ENCODE results near the gene DDX51. TPM values are rescaled to one million over a fixed set of nuclear protein-coding genes. Genes with fewer than 3 reads are reported as not detected.
"Not testable (repeated sequence)": the region's sequence is repeated elsewhere in the genome, so short reads cannot be mapped to it uniquely, and the experiment has no call there.

Gene DDX51
- total RNA-seq, 3 donors from 2014 or later, result 11.2 to 16.7 (median 16.4) TPM

- H3K4me1 ChIP-seq, result no peaks in the 10 kb centered on the region
- TF ChIP-seq POLR2A (IDR thresholded peaks at IDR 0.05) (no peak), POLR2AphosphoS5 (IDR thresholded peaks at IDR 0.05) (no peak)
- no peaks in the 10 kb centered on the region for H3K36me3 ChIP-seq
- no peak for DNase-seq (ENCODE audit: low spot score in 2 of 2)
- H3K9me3 ChIP-seq, result no peaks in the 10 kb centered on the region
- intact Hi-C loops (cut with DNase I; ENCODE audit: low total_unique reads), result no loop called here
- H3K27me3 ChIP-seq, result no peaks in the 10 kb centered on the region
- H3K27ac ChIP-seq, result no peak overlapping the region
- H3K4me3 ChIP-seq, result no peak overlapping the region
These were observed 40.4 kb downstream of the DDX51 start for GRCh38 chr12:132103542-132104308.

- H3K9me3 ChIP-seq; H3K27ac ChIP-seq; H3K27me3 ChIP-seq; H3K4me3 ChIP-seq; H3K4me1 ChIP-seq; intact Hi-C loops (cut with DNase I; ENCODE audit: low total_unique reads); DNase-seq (ENCODE audit: low spot score in 2 of 2); H3K36me3 ChIP-seq: not testable (repeated sequence)
These were observed 41.0 kb downstream of the DDX51 start for GRCh38 chr12:132103072-132103471.

GRCh38 chr12:132102297-132102696 lies 41.8 kb downstream of the DDX51 start:
- Histone ChIP-seq H3K27me3 (no peaks in the 10 kb centered on the region), H3K36me3 (no peaks in the 10 kb centered on the region), H3K4me1 (no peaks in the 10 kb centered on the region), H3K27ac (no peak overlapping the region), H3K4me3 (no peak overlapping the region), H3K9me3 (no peaks in the 10 kb centered on the region)
- intact Hi-C loops (cut with DNase I; ENCODE audit: low total_unique reads), result no loop called here
- no peak for DNase-seq (ENCODE audit: low spot score in 2 of 2)
- no peak for TF ChIP-seq CTCF (IDR thresholded peaks at IDR 0.05)
- no peak for TF ChIP-seq POLR2AphosphoS5 (IDR thresholded peaks at IDR 0.05)
- no peak for TF ChIP-seq POLR2A (IDR thresholded peaks at IDR 0.05)

- Histone ChIP-seq H3K4me1 (no peaks in the 10 kb centered on the region), H3K9me3 (no peaks in the 10 kb centered on the region), H3K27ac (no peak overlapping the region), H3K36me3 (no peaks in the 10 kb centered on the region), H3K27me3 (no peaks in the 10 kb centered on the region), H3K4me3 (no peak overlapping the region)
- TF ChIP-seq POLR2AphosphoS5 (IDR thresholded peaks at IDR 0.05), result no peak
- TF ChIP-seq POLR2A (IDR thresholded peaks at IDR 0.05), result no peak
- TF ChIP-seq CTCF (IDR thresholded peaks at IDR 0.05), result no peak
- DNase-seq (ENCODE audit: low spot score in 2 of 2), result no peak
- intact Hi-C loops (cut with DNase I; ENCODE audit: low total_unique reads), result no loop called here
These were observed 43.6 kb downstream of the DDX51 start for GRCh38 chr12:132100306-132101065.

- intact Hi-C loops (cut with DNase I; ENCODE audit: low total_unique reads), result no loop called here
- Histone ChIP-seq H3K9me3 (no peaks in the 10 kb centered on the region), H3K4me1 (no peaks in the 10 kb centered on the region), H3K36me3 (no peaks in the 10 kb centered on the region), H3K27me3 (no peaks in the 10 kb centered on the region), H3K4me3 (no peak overlapping the region), H3K27ac (no peak overlapping the region)
- no peak for TF ChIP-seq CTCF (IDR thresholded peaks at IDR 0.05)
- no peak for TF ChIP-seq POLR2AphosphoS5 (IDR thresholded peaks at IDR 0.05)
- TF ChIP-seq POLR2A (IDR thresholded peaks at IDR 0.05), result no peak
- DNase-seq (ENCODE audit: low spot score in 2 of 2), result no peak
These were observed 44.4 kb downstream of the DDX51 start for GRCh38 chr12:132099739-132100138.
